ENCODE data around the gene SLCO2B1. TPM values are rescaled to one million over a fixed set of nuclear protein-coding genes. Genes with fewer than 3 reads are reported as not detected.
A peak's percentile ranks its signal among the peaks of the same experiment; 100 is the strongest.

SLCO2B1 gene
- total RNA-seq, 1 donor from 2014 or later = 3.5 TPM

- peak; percentile 78 for DNase-seq (ENCODE audit: low spot score)
- peak; percentile 95 for TF ChIP-seq CTCF (IDR thresholded peaks at IDR 0.05; ENCODE audit: unreplicated experiment)
- Mint-ChIP-seq H3K36me3 (ENCODE audit: low read depth, unreplicated experiment) (peaks cover 8% of the 10 kb centered on the region), H3K27ac (ENCODE audit: unreplicated experiment) (no peak overlapping the region), H3K4me3 (ENCODE audit: unreplicated experiment) (no peak overlapping the region), H3K27me3 (ENCODE audit: unreplicated experiment) (peaks cover 13% of the 10 kb centered on the region), H3K4me1 (ENCODE audit: unreplicated experiment) (peaks cover 17% of the 10 kb centered on the region), H3K9me3 (ENCODE audit: unreplicated experiment) (no peaks in the 10 kb centered on the region)
Observed at GRCh38 chr11:75140269-75141138, 10.4 kb upstream of the SLCO2B1 start.

DNA sequence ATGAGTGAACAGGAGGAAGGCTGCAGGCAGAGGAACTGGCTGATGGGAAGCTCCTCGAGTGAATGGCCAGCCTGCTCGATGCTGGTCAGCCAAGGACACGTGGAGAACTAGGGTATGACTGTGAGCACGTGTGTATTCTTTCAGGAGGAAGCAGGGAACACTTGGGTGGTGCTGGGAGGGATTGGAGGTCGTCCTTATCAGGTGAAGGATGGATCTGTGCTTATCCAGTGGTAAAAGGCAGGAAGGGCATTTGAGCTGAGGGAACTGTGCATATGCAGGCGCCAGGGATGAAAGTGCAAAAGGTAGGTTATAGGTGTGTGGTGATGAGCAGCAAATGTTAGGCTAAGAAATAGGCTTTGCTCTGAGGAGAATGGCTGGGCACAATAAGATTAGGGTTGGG is 9.7 kb upstream of the SLCO2B1 start:
- H3K27ac Mint-ChIP-seq (ENCODE audit: unreplicated experiment) = no peak overlapping the region
- no peak overlapping the region for H3K4me3 Mint-ChIP-seq (ENCODE audit: unreplicated experiment)
- no peak for DNase-seq (ENCODE audit: low spot score)
- no peaks in the 10 kb centered on the region for H3K9me3 Mint-ChIP-seq (ENCODE audit: unreplicated experiment)
- peaks cover 17% of the 10 kb centered on the region for H3K4me1 Mint-ChIP-seq (ENCODE audit: unreplicated experiment)
- peaks cover 14% of the 10 kb centered on the region for H3K27me3 Mint-ChIP-seq (ENCODE audit: unreplicated experiment)
- no peak for TF ChIP-seq CTCF (IDR thresholded peaks at IDR 0.05; ENCODE audit: unreplicated experiment)
- H3K36me3 Mint-ChIP-seq (ENCODE audit: low read depth, unreplicated experiment) = peaks cover 8% of the 10 kb centered on the region

DNA sequence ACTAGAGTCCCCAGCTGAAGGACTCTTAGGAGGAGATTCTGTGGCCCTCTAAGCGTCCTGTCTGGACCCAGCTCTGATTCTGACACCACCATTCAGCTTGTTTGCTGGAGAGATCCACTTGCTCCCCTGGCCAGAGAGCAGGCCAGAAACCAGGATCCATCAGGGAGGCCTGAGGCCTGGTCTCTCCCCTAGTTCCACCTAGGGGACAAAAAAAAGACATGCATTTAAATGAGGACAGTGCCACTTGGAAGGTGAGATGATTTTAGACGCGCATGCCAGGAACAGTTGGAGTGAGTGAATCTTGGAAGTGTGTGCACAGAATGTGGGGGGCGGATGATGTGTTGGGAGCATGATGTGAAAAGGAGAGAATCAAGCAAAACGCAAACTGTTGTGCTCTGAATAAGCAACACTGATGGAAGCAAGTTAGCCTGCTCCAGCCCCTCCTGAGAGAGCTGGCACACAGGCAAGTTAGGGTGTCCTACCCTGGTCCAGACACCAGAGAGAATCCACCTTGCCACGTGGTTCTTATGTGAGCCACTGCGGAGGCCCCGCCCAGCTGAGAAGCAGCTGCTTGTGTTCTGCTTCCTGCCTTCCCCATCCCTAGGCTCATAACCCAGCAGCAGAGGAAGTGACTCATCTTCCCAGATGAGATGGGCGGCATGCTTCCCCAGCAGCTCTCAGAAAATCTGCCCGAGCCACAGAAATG is 8.0 kb upstream of the SLCO2B1 start:
- Mint-ChIP-seq H3K4me3 (ENCODE audit: unreplicated experiment) (peak overlapping the region; percentile 3), H3K4me1 (ENCODE audit: unreplicated experiment) (peaks cover 27% of the 10 kb centered on the region), H3K27me3 (ENCODE audit: unreplicated experiment) (peaks cover 9% of the 10 kb centered on the region), H3K36me3 (ENCODE audit: low read depth, unreplicated experiment) (peaks cover 3% of the 10 kb centered on the region), H3K27ac (ENCODE audit: unreplicated experiment) (no peak overlapping the region), H3K9me3 (ENCODE audit: unreplicated experiment) (no peaks in the 10 kb centered on the region)
- TF ChIP-seq CTCF (IDR thresholded peaks at IDR 0.05; ENCODE audit: unreplicated experiment) = no peak
- peak; percentile 35 for DNase-seq (ENCODE audit: low spot score)

DNA sequence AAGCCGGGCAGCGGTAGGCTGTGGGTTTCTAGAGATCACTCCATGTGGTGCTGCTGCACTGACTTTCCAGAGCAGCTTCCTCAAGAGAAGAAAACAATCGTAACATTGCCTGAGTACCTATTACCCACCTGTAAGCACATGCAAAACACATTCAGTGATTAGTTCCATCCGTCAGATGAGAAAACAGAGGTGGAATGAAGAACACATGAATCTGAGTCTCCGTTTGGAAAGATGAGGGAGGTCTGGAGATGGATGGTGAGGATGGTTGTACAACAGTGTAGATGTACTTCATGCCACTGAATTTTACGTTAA is 7.5 kb upstream of the SLCO2B1 start:
- no peak overlapping the region for H3K4me3 Mint-ChIP-seq (ENCODE audit: unreplicated experiment)
- H3K36me3 Mint-ChIP-seq (ENCODE audit: low read depth, unreplicated experiment) = peaks cover 3% of the 10 kb centered on the region
- no peak for TF ChIP-seq CTCF (IDR thresholded peaks at IDR 0.05; ENCODE audit: unreplicated experiment)
- DNase-seq (ENCODE audit: low spot score) = no peak
- H3K4me1 Mint-ChIP-seq (ENCODE audit: unreplicated experiment) = peaks cover 32% of the 10 kb centered on the region
- H3K9me3 Mint-ChIP-seq (ENCODE audit: unreplicated experiment) = no peaks in the 10 kb centered on the region
- H3K27ac Mint-ChIP-seq (ENCODE audit: unreplicated experiment) = no peak overlapping the region
- H3K27me3 Mint-ChIP-seq (ENCODE audit: unreplicated experiment) = peaks cover 9% of the 10 kb centered on the region

GRCh38 chr11:75144716-75145014 is 6.2 kb upstream of the SLCO2B1 start:
- Mint-ChIP-seq H3K9me3 (ENCODE audit: unreplicated experiment) (no peaks in the 10 kb centered on the region), H3K4me3 (ENCODE audit: unreplicated experiment) (no peak overlapping the region), H3K36me3 (ENCODE audit: low read depth, unreplicated experiment) (peaks cover 3% of the 10 kb centered on the region), H3K27ac (ENCODE audit: unreplicated experiment) (no peak overlapping the region), H3K27me3 (ENCODE audit: unreplicated experiment) (peaks cover 9% of the 10 kb centered on the region), H3K4me1 (ENCODE audit: unreplicated experiment) (peaks cover 33% of the 10 kb centered on the region)
- peak; percentile 5 for TF ChIP-seq CTCF (IDR thresholded peaks at IDR 0.05; ENCODE audit: unreplicated experiment)
- DNase-seq (ENCODE audit: low spot score) = no peak
